Hematopoietic multipotent progenitor cell (in vitro differentiated cells): ENCODE results near the gene PCSK2. TPM values are rescaled to one million over a fixed set of nuclear protein-coding genes. Genes with fewer than 3 reads are reported as not detected.

Experiments
- DNase-seq, 3 donors: peaks; one replicate each; pipeline ENCODE4 v3.0.0-alpha.2; 2011 to 2015; ENCODE audit warnings: low read depth in 2 of 3, low spot score in 2 of 3
- total RNA-seq: library from RNA; depleted of rRNA; stranded (reverse); fragments of >200 nt; gene quantifications from one replicate; pipeline ENCODE4 v1.2.3, GENCODE V29; 2012

Gene PCSK2
- total RNA-seq, 1 donor = under 0.01 TPM

GRCh38 chr20:17327185-17328148, 100.6 kb downstream of the PCSK2 start:
- no peak for DNase-seq

- no peak for DNase-seq
These were observed 108.1 kb downstream of the PCSK2 start for GRCh38 chr20:17334932-17335331.

- DNase-seq = no peak
These were observed 112.2 kb downstream of the PCSK2 start for GRCh38 chr20:17339000-17339399.

- no peak for DNase-seq
These were observed 116.3 kb downstream of the PCSK2 start for GRCh38 chr20:17343091-17343490.

- no peak for DNase-seq
These were observed 117.0 kb downstream of the PCSK2 start for GRCh38 chr20:17343656-17344452.

GRCh38 chr20:17344790-17345189, 118.0 kb downstream of the PCSK2 start:
- DNase-seq = no peak

GRCh38 chr20:17345321-17345720, 118.5 kb downstream of the PCSK2 start:
- no peak for DNase-seq

- DNase-seq = no peak
These were observed 123.5 kb downstream of the PCSK2 start for GRCh38 chr20:17350321-17350720.

GRCh38 chr20:17357238-17357637, 130.4 kb downstream of the PCSK2 start:
- no peak for DNase-seq

- no peak for DNase-seq
These were observed 132.0 kb downstream of the PCSK2 start for GRCh38 chr20:17358854-17359253.

- no peak for DNase-seq
These were observed 137.8 kb downstream of the PCSK2 start for GRCh38 chr20:17364681-17365080.

- DNase-seq = no peak
These were observed 139.0 kb downstream of the PCSK2 start for GRCh38 chr20:17365831-17366230.

GRCh38 chr20:17369506-17369905, 142.7 kb downstream of the PCSK2 start:
- DNase-seq = no peak

GRCh38 chr20:17372806-17373440, 146.1 kb downstream of the PCSK2 start:
- no peak for DNase-seq

GRCh38 chr20:17374086-17374485, 147.2 kb downstream of the PCSK2 start:
- no peak for DNase-seq

- DNase-seq = no peak
These were observed 149.2 kb downstream of the PCSK2 start for GRCh38 chr20:17376031-17376430.

GRCh38 chr20:17377231-17377630, 150.4 kb downstream of the PCSK2 start:
- no peak for DNase-seq

- no peak for DNase-seq
These were observed 152.8 kb downstream of the PCSK2 start for GRCh38 chr20:17379651-17380050.

- no peak for DNase-seq
These were observed 154.0 kb downstream of the PCSK2 start for GRCh38 chr20:17380801-17381200.

GRCh38 chr20:17381724-17382123, 154.9 kb downstream of the PCSK2 start:
- no peak for DNase-seq

- no peak for DNase-seq
These were observed 159.0 kb downstream of the PCSK2 start for GRCh38 chr20:17385798-17386197.
